HUES48 (cell line): ENCODE results near the gene SOCS2.
"Not testable (repeated sequence)": the region's sequence is repeated elsewhere in the genome, so short reads cannot be mapped to it uniquely, and the experiment has no call there.

Experiments used
- H3K27ac ChIP-seq: one replicate; pipeline ENCODE4 v1.7.0; 2013; ENCODE audit warnings: low read depth, low read length, inconsistent platforms
- H3K27me3 ChIP-seq: 2 replicates; pipeline ENCODE4 v1.6.1; 2013; ENCODE audit warnings: mild to moderate bottlenecking, low read length; ENCODE audit not compliant: control insufficient read depth, insufficient read depth
- H3K36me3 ChIP-seq: 2 replicates; pipeline ENCODE4 v1.6.1; 2013; ENCODE audit warnings: low read length; ENCODE audit not compliant: control insufficient read depth, insufficient read depth
- H3K4me1 ChIP-seq: 2 replicates; pipeline ENCODE4 v1.6.1; 2013; ENCODE audit warnings: mild to moderate bottlenecking, low read length; ENCODE audit not compliant: control insufficient read depth, insufficient read depth
- H3K4me3 ChIP-seq: 2 replicates; pipeline ENCODE4 v1.5.1; 2013; ENCODE audit warnings: mild to moderate bottlenecking, low read depth, low read length
- H3K9ac ChIP-seq: 2 replicates; pipeline ENCODE4 v1.6.1; 2013; ENCODE audit warnings: mild to moderate bottlenecking, low read depth, low read length, moderate library complexity
- H3K9me3 ChIP-seq: 2 replicates; pipeline ENCODE4 v1.6.1; 2013; ENCODE audit warnings: low read length; ENCODE audit not compliant: control insufficient read depth, insufficient read depth

SOCS2 gene

GRCh38 chr12:93541578-93542225 is 30.8 kb upstream of the SOCS2 start:
- H3K4me3 ChIP-seq, result no peak overlapping the region
- no peaks in the 10 kb centered on the region for H3K27me3 ChIP-seq
- no peak overlapping the region for H3K27ac ChIP-seq
- H3K4me1 ChIP-seq, result peaks cover 3% of the 10 kb centered on the region; the same call in 1 of the 2 replicates
- H3K9me3 ChIP-seq, result no peaks in the 10 kb centered on the region
- H3K36me3 ChIP-seq, result no peaks in the 10 kb centered on the region
- no peak overlapping the region for H3K9ac ChIP-seq

- no peaks in the 10 kb centered on the region for H3K36me3 ChIP-seq
- no peaks in the 10 kb centered on the region for H3K9me3 ChIP-seq
- H3K4me3 ChIP-seq, result no peak overlapping the region
- H3K4me1 ChIP-seq, result no peaks in the 10 kb centered on the region
- no peaks in the 10 kb centered on the region for H3K27me3 ChIP-seq
- no peak overlapping the region for H3K9ac ChIP-seq
- no peak overlapping the region for H3K27ac ChIP-seq
Measured at GRCh38 chr12:93547778-93548177, 24.7 kb upstream of the SOCS2 start.

GRCh38 chr12:93549174-93549573 is 23.3 kb upstream of the SOCS2 start:
- H3K36me3 ChIP-seq, result no peaks in the 10 kb centered on the region
- no peaks in the 10 kb centered on the region for H3K4me1 ChIP-seq
- H3K9ac ChIP-seq, result no peak overlapping the region
- H3K4me3 ChIP-seq, result no peak overlapping the region
- H3K27ac ChIP-seq, result no peak overlapping the region
- no peaks in the 10 kb centered on the region for H3K27me3 ChIP-seq
- no peaks in the 10 kb centered on the region for H3K9me3 ChIP-seq

- Histone ChIP-seq H3K9me3 (no peaks in the 10 kb centered on the region), H3K9ac (no peak overlapping the region), H3K27me3 (no peaks in the 10 kb centered on the region), H3K27ac (no peak overlapping the region), H3K36me3 (no peaks in the 10 kb centered on the region), H3K4me3 (no peak overlapping the region), H3K4me1 (no peaks in the 10 kb centered on the region)
Measured at GRCh38 chr12:93550748-93551611, 21.5 kb upstream of the SOCS2 start.

GRCh38 chr12:93552427-93552826 is 20.0 kb upstream of the SOCS2 start:
- Histone ChIP-seq H3K4me1 (no peaks in the 10 kb centered on the region), H3K27ac (no peak overlapping the region), H3K36me3 (no peaks in the 10 kb centered on the region)

GRCh38 chr12:93557879-93558278 is 14.6 kb upstream of the SOCS2 start:
- not testable (repeated sequence) for H3K4me3 ChIP-seq, H3K36me3 ChIP-seq, H3K27me3 ChIP-seq

More at GRCh38 chr12:93552427-93552826, 20.0 kb upstream of the SOCS2 start:
- Histone ChIP-seq H3K27me3 (no peaks in the 10 kb centered on the region), H3K9me3 (no peaks in the 10 kb centered on the region), H3K4me3 (no peak overlapping the region), H3K9ac (no peak overlapping the region)

GRCh38 chr12:93558685-93559084 is 13.8 kb upstream of the SOCS2 start:
- H3K9me3 ChIP-seq, H3K36me3 ChIP-seq, H3K27ac ChIP-seq, H3K27me3 ChIP-seq, H3K4me3 ChIP-seq, H3K9ac ChIP-seq, H3K4me1 ChIP-seq: not testable (repeated sequence)

More at GRCh38 chr12:93557879-93558278, 14.6 kb upstream of the SOCS2 start:
- H3K9me3 ChIP-seq, H3K27ac ChIP-seq, H3K4me1 ChIP-seq, H3K9ac ChIP-seq: not testable (repeated sequence)

- Histone ChIP-seq H3K27ac (peak overlapping the region; percentile 61), H3K9ac (no peak overlapping the region), H3K4me3 (no peak overlapping the region)
Measured at GRCh38 chr12:93563807-93564538, 8.5 kb upstream of the SOCS2 start.

GRCh38 chr12:93565760-93566159 is 6.7 kb upstream of the SOCS2 start:
- no peak overlapping the region for H3K9ac ChIP-seq
- no peaks in the 10 kb centered on the region; the same call in 1 of the 2 replicates for H3K27me3 ChIP-seq
- H3K27ac ChIP-seq, result no peak overlapping the region
- peaks cover 11% of the 10 kb centered on the region; the same call in 1 of the 2 replicates for H3K36me3 ChIP-seq
- H3K4me3 ChIP-seq, result no peak overlapping the region
- no peaks in the 10 kb centered on the region for H3K4me1 ChIP-seq
- H3K9me3 ChIP-seq, result no peaks in the 10 kb centered on the region

More at GRCh38 chr12:93563807-93564538, 8.5 kb upstream of the SOCS2 start:
- Histone ChIP-seq H3K9me3 (0 out of 2 replicates have a peak, but pooled peaks cover 2% of the 10 kb centered on the region), H3K36me3 (peaks cover 11% of the 10 kb centered on the region; the same call in 1 of the 2 replicates), H3K4me1 (no peaks in the 10 kb centered on the region), H3K27me3 (no peaks in the 10 kb centered on the region; the same call in 1 of the 2 replicates)

GRCh38 chr12:93567174-93567573 is 5.3 kb upstream of the SOCS2 start:
- Histone ChIP-seq H3K4me3 (no peak overlapping the region), H3K4me1 (no peaks in the 10 kb centered on the region), H3K9ac (no peak overlapping the region), H3K36me3 (peaks cover 11% of the 10 kb centered on the region; the same call in 1 of the 2 replicates), H3K27ac (no peak overlapping the region), H3K9me3 (no peaks in the 10 kb centered on the region), H3K27me3 (peaks cover 2% of the 10 kb centered on the region)
